ENCODE results near the gene EVL.

Gene EVL

GRCh38 chr14:100065942-100066574 is 836 bp downstream of the EVL start:
- no peaks in the 10 kb centered on the region for H3K9me3 Mint-ChIP-seq
- peak overlapping the region in 1 of 3 experiments; percentile 17 for H3K27ac Mint-ChIP-seq
- no peaks in the 10 kb centered on the region for H3K27me3 Mint-ChIP-seq (ENCODE audit: low read depth)
- H3K4me3 Mint-ChIP-seq: no peak overlapping the region
- H3K4me1 Mint-ChIP-seq: peaks cover 18% of the 10 kb centered on the region
- no peak for TF ChIP-seq CTCF (IDR thresholded peaks at IDR 0.05; ENCODE audit: unreplicated experiment in 3 of 3)
- peaks cover 4% of the 10 kb centered on the region for H3K36me3 Mint-ChIP-seq (ENCODE audit: low read depth)

- Mint-ChIP-seq H3K36me3 (ENCODE audit: low read depth) (peaks cover 4% of the 10 kb centered on the region), H3K4me3 (no peak overlapping the region), H3K27me3 (ENCODE audit: low read depth) (no peaks in the 10 kb centered on the region), H3K27ac (no peak overlapping the region), H3K4me1 (peaks cover 18% of the 10 kb centered on the region), H3K9me3 (no peaks in the 10 kb centered on the region)
- TF ChIP-seq CTCF (IDR thresholded peaks at IDR 0.05; ENCODE audit: unreplicated experiment in 3 of 3): no peak
These were observed 1.7 kb downstream of the EVL start for GRCh38 chr14:100066962-100067361.

DNA sequence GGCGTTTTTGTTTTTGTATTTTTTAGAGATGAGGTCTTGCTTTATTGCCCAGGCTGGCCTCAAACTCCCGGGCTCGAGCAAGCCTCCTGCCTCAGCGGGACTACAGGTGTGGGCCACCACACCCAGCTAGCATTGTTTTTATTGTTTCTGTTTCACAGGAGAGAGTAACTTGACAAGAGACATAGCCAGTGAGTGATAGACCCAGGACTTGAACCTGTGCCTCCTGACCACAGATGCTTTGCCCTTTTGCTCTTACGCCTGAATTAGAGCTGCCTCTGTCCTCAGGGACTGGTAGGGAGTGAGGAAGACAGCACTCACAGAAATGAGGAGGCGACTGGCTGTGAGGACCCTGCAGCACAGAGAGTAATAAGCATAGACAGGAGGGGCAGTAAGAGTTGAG is 2.3 kb downstream of the EVL start:
- H3K4me1 Mint-ChIP-seq: peaks cover 18% of the 10 kb centered on the region
- H3K36me3 Mint-ChIP-seq (ENCODE audit: low read depth): peaks cover 4% of the 10 kb centered on the region
- no peak overlapping the region for H3K4me3 Mint-ChIP-seq
- no peaks in the 10 kb centered on the region for H3K9me3 Mint-ChIP-seq
- H3K27me3 Mint-ChIP-seq (ENCODE audit: low read depth): no peaks in the 10 kb centered on the region
- TF ChIP-seq CTCF (IDR thresholded peaks at IDR 0.05; ENCODE audit: unreplicated experiment in 3 of 3): no peak
- no peak overlapping the region for H3K27ac Mint-ChIP-seq

GRCh38 chr14:100067971-100068959 is 3.0 kb downstream of the EVL start:
- no peak for TF ChIP-seq CTCF (IDR thresholded peaks at IDR 0.05; ENCODE audit: unreplicated experiment in 3 of 3)
- H3K4me3 Mint-ChIP-seq: no peak overlapping the region
- peaks cover 4% of the 10 kb centered on the region for H3K36me3 Mint-ChIP-seq (ENCODE audit: low read depth)
- no peaks in the 10 kb centered on the region for H3K27me3 Mint-ChIP-seq (ENCODE audit: low read depth)
- peak overlapping the region in 1 of 3 experiments; percentile 50 for H3K27ac Mint-ChIP-seq
- no peaks in the 10 kb centered on the region for H3K9me3 Mint-ChIP-seq
- peaks cover 20% of the 10 kb centered on the region for H3K4me1 Mint-ChIP-seq

DNA sequence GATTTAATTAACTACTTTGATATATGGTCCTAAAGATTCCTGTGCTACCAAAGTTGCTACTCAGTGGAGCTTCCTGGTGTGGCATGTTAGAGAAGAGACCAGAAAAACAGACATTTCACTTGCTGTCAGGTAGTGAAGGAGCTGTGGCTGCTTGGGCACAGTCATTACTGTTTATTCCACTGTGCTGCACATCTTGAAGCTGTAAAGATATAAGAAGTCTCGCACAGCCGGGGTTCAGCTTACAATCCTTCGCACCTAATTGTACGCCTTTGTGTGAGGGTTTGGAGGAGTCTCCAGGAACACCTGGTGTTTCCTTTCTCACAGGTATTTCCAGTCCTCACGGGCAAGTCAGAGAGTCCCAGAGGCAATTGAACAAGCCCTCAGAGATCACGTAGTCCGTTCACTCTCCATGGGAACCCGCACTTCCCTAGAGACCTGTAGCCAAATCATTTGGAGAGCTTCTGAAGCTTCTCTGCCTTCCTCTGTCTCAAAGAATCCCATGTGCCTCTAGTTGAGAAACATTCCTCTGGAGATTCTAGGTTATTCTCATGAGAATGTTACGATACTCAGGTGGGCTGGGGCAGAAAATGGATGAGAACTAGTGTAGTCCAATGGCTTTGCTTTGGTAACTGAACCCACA is 4.1 kb downstream of the EVL start:
- H3K27ac Mint-ChIP-seq: no peak overlapping the region
- peaks cover 26% of the 10 kb centered on the region for H3K4me1 Mint-ChIP-seq
- peaks cover 4% of the 10 kb centered on the region for H3K36me3 Mint-ChIP-seq (ENCODE audit: low read depth)
- no peaks in the 10 kb centered on the region for H3K27me3 Mint-ChIP-seq (ENCODE audit: low read depth)
- no peak overlapping the region for H3K4me3 Mint-ChIP-seq
- no peak for TF ChIP-seq CTCF (IDR thresholded peaks at IDR 0.05; ENCODE audit: unreplicated experiment in 3 of 3)
- no peaks in the 10 kb centered on the region for H3K9me3 Mint-ChIP-seq

Data from nephron (organoid).